H1 (cell line): ENCODE results near the gene DUSP1. TPM values are rescaled to one million over a fixed set of nuclear protein-coding genes. Genes with fewer than 3 reads are reported as not detected.

Experiments
- CTCF ChIA-PET: fragments of 300-600 bp; sonication (Branson Sonifier 250); formaldehyde crosslinking; loops from one replicate; lab custom pipeline; 2021; ENCODE audit not compliant: partially characterized antibody; lab: Charles Lee
- POLR2A ChIA-PET: fragments of 300-600 bp; sonication (Branson Sonifier 250); formaldehyde crosslinking; loops from one replicate; lab custom pipeline; 2021; ENCODE audit warnings: inconsistent platforms; ENCODE audit not compliant: partially characterized antibody; lab: Charles Lee
- DNase-seq, 2 experiments: peaks; one replicate each; pipeline versions ENCODE4 v3.0.0 to v3.0.0-alpha.2; 2010 to 2022; ENCODE audit warnings: low spot score in 2 of 2, low read depth in 1 of 2, mixed read lengths in 1 of 2
- FAIRE-seq: peaks from 2 replicates; lab custom pipeline; 2011; peaks lifted over from hg19 to GRCh38; lab: Jason Lieb, UNC
- H2AFZ ChIP-seq: 2 replicates; pipeline ENCODE4 v1.8.1; 2012; ENCODE audit warnings: low read length, inconsistent platforms
- H2AK5ac ChIP-seq: 2 replicates; pipeline ENCODE4 v1.6.1; 2013; ENCODE audit warnings: low read depth, low read length
- H2BK120ac ChIP-seq: replicated peaks from 2 replicates; pipeline ENCODE3; 2013; ENCODE audit warnings: low read depth, low read length, inconsistent platforms
- H2BK12ac ChIP-seq: 2 replicates; pipeline ENCODE4 v1.6.1; 2013; ENCODE audit warnings: low read depth, low read length
- H2BK15ac ChIP-seq: 2 replicates; pipeline ENCODE4 v1.6.1; 2013; ENCODE audit warnings: low read length
- H2BK20ac ChIP-seq: 2 replicates; pipeline ENCODE4 v1.6.1; 2013; ENCODE audit warnings: low read length
- H2BK5ac ChIP-seq: 2 replicates; pipeline ENCODE4 v1.6.1; 2013; ENCODE audit warnings: low read depth, low read length
- H3K14ac ChIP-seq: 2 replicates; pipeline ENCODE4 v1.6.1; 2013; ENCODE audit warnings: inconsistent platforms; ENCODE audit not compliant: insufficient read length
- H3K18ac ChIP-seq: 2 replicates; pipeline ENCODE4 v1.6.1; 2013; ENCODE audit warnings: low read length; ENCODE audit errors: extremely low read depth
- H3K23ac ChIP-seq: 2 replicates; pipeline ENCODE4 v1.6.1; 2013; ENCODE audit warnings: inconsistent platforms; ENCODE audit not compliant: insufficient read length
- H3K23me2 ChIP-seq: 2 replicates; pipeline ENCODE4 v1.6.1; 2013; ENCODE audit warnings: low read depth, low read length
- H3K27ac ChIP-seq: 2 replicates; pipeline ENCODE4 v1.6.1; 2011; ENCODE audit warnings: low read depth, low read length, inconsistent platforms
- H3K27me3 ChIP-seq, 4 experiments: replicated peaks in 1 of 4; 1 replicate in 1 of 4; 2 replicates in 3 of 4; pipeline versions ENCODE4 v1.6.1 to v1.8.1; 2011 to 2013; ENCODE audit warnings: low read length in 3 of 4, mild to moderate bottlenecking in 3 of 4, inconsistent platforms in 2 of 4, mixed read lengths in 2 of 4, moderate library complexity in 1 of 4; ENCODE audit not compliant: control insufficient read depth in 3 of 4, insufficient read depth in 3 of 4; ENCODE audit errors: extremely low read depth in 1 of 4
- H3K36me3 ChIP-seq, 4 experiments: 2 replicates each; pipeline versions ENCODE4 v1.6.1 to v1.8.1; 2011 to 2013; ENCODE audit warnings: mild to moderate bottlenecking in 4 of 4, low read length in 3 of 4, moderate library complexity in 2 of 4, control low read depth in 1 of 4, inconsistent platforms in 1 of 4; ENCODE audit not compliant: insufficient read depth in 4 of 4, control insufficient read depth in 2 of 4
- H3K4ac ChIP-seq: replicated peaks from 2 replicates; pipeline ENCODE3; 2013; ENCODE audit warnings: low read length, low read depth, mixed read lengths, inconsistent platforms; ENCODE audit not compliant: insufficient read length
- H3K4me1 ChIP-seq, 4 experiments: replicated peaks in 1 of 4; 1 replicate in 1 of 4; 2 replicates in 3 of 4; pipeline versions ENCODE4 v1.6.1 to v1.8.1; 2011 to 2013; ENCODE audit warnings: low read length in 3 of 4, inconsistent platforms in 2 of 4, mixed read lengths in 1 of 4; ENCODE audit not compliant: insufficient read depth in 4 of 4, control insufficient read depth in 3 of 4
- H3K4me2 ChIP-seq, 2 experiments: 2 replicates each; pipeline versions ENCODE4 v1.6.1 to v1.8.1; 2011 to 2013; ENCODE audit warnings: low read depth in 2 of 2, low read length in 2 of 2, control low read depth in 1 of 2, inconsistent platforms in 1 of 2, mild to moderate bottlenecking in 1 of 2; ENCODE audit not compliant: insufficient read depth in 1 of 2
- H3K4me3 ChIP-seq, 4 experiments: fragments of 200-600, 300-600 bp in 1 of 4; sonication (generic), shearing (Covaris generic), sonication (Bioruptor Twin) in 1 of 4; 2 replicates each; pipeline versions ENCODE4 v1.5.1 to v1.8.1; 2011 to 2016; ENCODE audit warnings: low read length in 4 of 4, low read depth in 3 of 4, control low read depth in 2 of 4, inconsistent platforms in 2 of 4, mild to moderate bottlenecking in 2 of 4, mixed read lengths in 1 of 4, moderate library complexity in 1 of 4; ENCODE audit not compliant: insufficient read depth in 2 of 4; ENCODE audit errors: extremely low read depth in 1 of 4
- H3K56ac ChIP-seq: replicated peaks from 2 replicates; pipeline ENCODE3; 2013; ENCODE audit warnings: low read depth, mild to moderate bottlenecking, mixed read lengths, low read length, inconsistent platforms; ENCODE audit not compliant: insufficient read length
- H3K79me1 ChIP-seq: 2 replicates; pipeline ENCODE4 v1.6.1; 2013; ENCODE audit warnings: low read depth, low read length, control low read depth
- H3K79me2 ChIP-seq, 2 experiments: 2 replicates each; pipeline versions ENCODE4 v1.6.1 to v1.8.1; 2012 to 2013; ENCODE audit warnings: low read length in 2 of 2, mild to moderate bottlenecking in 2 of 2, inconsistent platforms in 1 of 2; ENCODE audit not compliant: insufficient read depth in 2 of 2, control insufficient read depth in 1 of 2
- H3K9ac ChIP-seq, 4 experiments: replicated peaks in 1 of 4; 1 replicate in 1 of 4; 2 replicates in 3 of 4; pipeline versions ENCODE4 v1.6.1 to v1.8.1; 2011 to 2013; ENCODE audit warnings: low read depth in 3 of 4, low read length in 3 of 4, control low read depth in 2 of 4, mild to moderate bottlenecking in 2 of 4, moderate library complexity in 2 of 4, inconsistent platforms in 1 of 4; ENCODE audit errors: extremely low read depth in 1 of 4
- H3K9me3 ChIP-seq, 2 experiments: 2 replicates each; pipeline versions ENCODE4 v1.6.1 to v1.8.1; 2012 to 2013; ENCODE audit warnings: mild to moderate bottlenecking in 2 of 2, moderate library complexity in 2 of 2, control low read depth in 1 of 2, inconsistent platforms in 1 of 2, low read depth in 1 of 2, low read length in 1 of 2, mixed read lengths in 1 of 2; ENCODE audit not compliant: insufficient read depth in 2 of 2
- H4K20me1 ChIP-seq, 2 experiments: replicated peaks in 1 of 2; 2 replicates each; pipeline versions ENCODE3 to v1.8.1; 2011 to 2013; ENCODE audit warnings: inconsistent platforms in 2 of 2, low read length in 2 of 2, mild to moderate bottlenecking in 1 of 2; ENCODE audit not compliant: insufficient read depth in 2 of 2, control insufficient read depth in 1 of 2
- H4K5ac ChIP-seq: 2 replicates; pipeline ENCODE4 v1.6.1; 2013; ENCODE audit warnings: low read length, low read depth, mixed read lengths, inconsistent platforms; ENCODE audit not compliant: insufficient read length
- H4K8ac ChIP-seq: 2 replicates; pipeline ENCODE4 v1.8.0; 2013; ENCODE audit warnings: mild to moderate bottlenecking, moderate library complexity, low read length, inconsistent platforms; ENCODE audit not compliant: insufficient read depth; ENCODE audit errors: extremely low read depth
- H4K91ac ChIP-seq: replicated peaks from 2 replicates; pipeline ENCODE3; 2013; ENCODE audit warnings: low read length, mixed read lengths, inconsistent platforms; ENCODE audit not compliant: insufficient read length
- BACH1 ChIP-seq: IDR thresholded peaks from 2 replicates; pipeline ENCODE4 v1.6.1; 2012; ENCODE audit warnings: low read length, improper control_type of control experiment
- EP300 ChIP-seq, 2 experiments: IDR thresholded peaks; 1 replicate in 1 of 2; 2 replicates in 1 of 2; pipeline ENCODE4 v1.6.1; 2011 to 2012; ENCODE audit warnings: low read depth in 2 of 2, low read length in 2 of 2, mild to moderate bottlenecking in 2 of 2, borderline replicate concordance in 1 of 2, inconsistent platforms in 1 of 2, moderate library complexity in 1 of 2
- HDAC2 ChIP-seq, 2 experiments: fragments of 300-600 bp in 1 of 2; sonication (generic) in 1 of 2; IDR thresholded peaks; 2 replicates each; pipeline ENCODE4 v1.6.1; 2011 to 2012; ENCODE audit warnings: low read depth in 2 of 2, low read length in 2 of 2, mild to moderate bottlenecking in 2 of 2, moderate library complexity in 2 of 2, borderline replicate concordance in 1 of 2, inconsistent platforms in 1 of 2
- JUND ChIP-seq: IDR thresholded peaks from 2 replicates; pipeline ENCODE4 v1.6.1; 2011; ENCODE audit warnings: mild to moderate bottlenecking, improper control_type of control experiment, low read length
- MAX ChIP-seq: IDR thresholded peaks from 2 replicates; pipeline ENCODE4 v1.6.1; 2012; ENCODE audit warnings: inconsistent platforms
- SIN3A ChIP-seq, 2 experiments: IDR thresholded peaks in 1 of 2; conservative IDR thresholded peaks in 1 of 2; 2 replicates each; pipeline ENCODE4 v1.6.1; 2011 to 2012; ENCODE audit warnings: low read length in 2 of 2, improper control_type of control experiment in 1 of 2, low read depth in 1 of 2, mild to moderate bottlenecking in 1 of 2
- TAF7 ChIP-seq: optimal IDR thresholded peaks from 2 replicates; pipeline ENCODE3; 2011; ENCODE audit warnings: low read depth, mild to moderate bottlenecking, inconsistent platforms, low read length, moderate library complexity, borderline replicate concordance
- WGBS, 2 experiments: shearing (Covaris generic) in 1 of 2; methylation state at CpG; one replicate each; pipeline versions ENCODE4 v1.1.6 to v1.1.7; 2013 to 2015; ENCODE audit warnings: low lambda C conversion rate in 2 of 2, mixed read lengths in 2 of 2, inconsistent platforms in 1 of 2, low coverage in 1 of 2, missing lambda C conversion rate in 1 of 2; ENCODE audit not compliant: insufficient replicate concordance in 2 of 2, insufficient coverage in 1 of 2, insufficient read length in 1 of 2; ENCODE audit errors: extremely low coverage in 1 of 2, missing lambda C conversion rate in 1 of 2; 5-methylcytosine and 5-hydroxymethylcytosine counted together
- polyA plus RNA-seq, 7 experiments: library from polyadenylated mRNA; depleted of rRNA in 3 of 7; stranded (reverse) in 5 of 7; unstranded in 2 of 7; fragments of >200 nt in 5 of 7; fragments of 200-250 nt in 2 of 7; gene quantifications; 1 replicate in 5 of 7; 2 replicates in 1 of 7; 4 replicates in 1 of 7; pipeline versions ENCODE4 v1.2.1 to v1.2.3, GENCODE V29; 2011 to 2013; ENCODE audit warnings: missing spikeins in 2 of 7, mixed read lengths in 2 of 7
- total RNA-seq: library from RNA; stranded (reverse); fragmentation: NEBNext Ultra II Directional; extraction: Animal tissue kit (Norgen Biotek cat#: 25700); gene quantifications from 2 replicates; pipeline ENCODE4 v1.2.1, GENCODE V29; 2021
- TF ChIP-seq, protein P1 (sequence below): IDR thresholded peaks from 2 replicates; pipeline ENCODE4 v1.6.1; 2011; ENCODE audit warnings: low read depth, mild to moderate bottlenecking, low read length; ENCODE audit not compliant: insufficient read depth
- TF ChIP-seq, protein P2 (sequence below): IDR thresholded peaks from 2 replicates; pipeline ENCODE4 v1.6.1; 2012; ENCODE audit warnings: inconsistent platforms

The DUSP1 gene
- total and polyA plus RNA-seq, 2 of the 8 experiments (the other 6 are each of a cell fraction or from before 2014, with no cell fraction given), result 6.5 to 11.7 TPM

DNA sequence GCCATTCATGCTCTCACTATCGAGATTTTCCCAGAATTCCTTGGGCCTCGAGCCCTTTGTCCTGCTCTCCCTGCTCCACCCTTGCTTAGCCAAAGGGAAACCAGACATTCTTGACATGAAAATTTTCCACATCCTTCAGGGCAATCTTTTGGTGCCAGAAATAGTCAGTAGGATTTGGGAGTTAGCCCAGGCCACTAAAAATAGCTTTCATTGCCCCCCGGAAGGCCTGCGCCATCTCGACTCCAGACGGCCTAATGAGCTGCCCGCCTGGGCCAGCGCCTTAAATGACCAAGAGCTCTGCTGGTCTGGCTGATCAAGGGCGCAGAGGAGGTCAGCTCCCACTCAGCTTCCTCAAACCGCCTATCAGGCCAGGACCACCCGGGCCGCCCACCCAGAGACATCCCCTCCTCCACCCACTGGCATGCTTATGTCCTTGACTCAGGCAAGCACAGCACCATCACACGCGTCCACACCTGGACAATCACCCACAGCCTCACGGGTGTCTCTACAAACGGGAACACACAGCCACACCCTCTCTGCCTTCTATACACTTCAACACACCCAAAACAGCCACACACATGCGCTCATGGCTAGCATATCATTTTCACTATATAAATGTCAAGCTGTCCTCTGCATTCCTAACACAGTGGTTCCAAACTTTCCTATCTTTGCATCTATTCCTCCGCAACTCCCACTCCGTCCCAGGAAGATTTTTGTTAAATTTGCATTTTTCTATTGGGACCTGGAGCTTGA lies 20.9 kb downstream of the DUSP1 start:
- Histone ChIP-seq H3K79me1 (no peaks in the 10 kb centered on the region), H3K56ac (no peak overlapping the region), H3K4me1 (peaks cover 0 to 4% (median 0%) of the 10 kb centered on the region in 4 experiments; a peak in 2 of 7 replicates), H3K27ac (no peak overlapping the region), H3K9ac (no peak overlapping the region), H3K9me3 (peaks cover 6 to 9% of the 10 kb centered on the region in 2 experiments; a peak in 3 of 4 replicates), H3K23ac (no peak overlapping the region), H4K20me1 (no peaks in the 10 kb centered on the region), H3K79me2 (no peaks in the 10 kb centered on the region), H2BK120ac (no peak overlapping the region), H3K14ac (no peak overlapping the region), H4K8ac (no peak overlapping the region; the same call in 1 of the 2 replicates), H2AK5ac (no peak overlapping the region; the same call in 1 of the 2 replicates), H4K91ac (peak overlapping the region; percentile 20), H3K36me3 (no peaks in the 10 kb centered on the region), H3K4ac (no peak overlapping the region), H3K23me2 (peaks cover 4% of the 10 kb centered on the region; the same call in 1 of the 2 replicates), H3K4me2 (no peak overlapping the region), H3K27me3 (peaks cover 0 to 11% (median 9%) of the 10 kb centered on the region in 4 experiments; a peak in 6 of 7 replicates), H2BK20ac (no peak overlapping the region), H3K18ac (no peak overlapping the region), H2BK12ac (0 out of 2 replicates have a peak overlapping the region, but pooled peaks have one; percentile 54), H2AFZ (no peak overlapping the region), H3K4me3 (no peak overlapping the region), H2BK15ac (no peak overlapping the region), H4K5ac (no peak overlapping the region), H2BK5ac (no peak overlapping the region)
- ChIA-PET CTCF (interaction anchor here (0.9 to 2.7 kb wide), 6 partner anchors 17 to 43 kb away, joined by 3 to 11 read pairs (median 5); partner anchors contain the start of gene DUSP1), POLR2A (interaction anchor here (1.9 kb wide), 1 partner anchor 21 kb away, joined by 8 read pairs; the partner anchor contains the start of gene DUSP1)
- FAIRE-seq (no peak), DNase-seq (no peak)
- 84% methylated on average over 19 of the region's 19 CpGs; no CpG with 5 or more reads in 1 of the 2 experiments for WGBS, 2 experiments
- TF ChIP-seq SIN3A (conservative IDR thresholded peaks at IDR 0.05 in 1 of 2, IDR thresholded peaks at IDR 0.05 in 1 of 2; ENCODE audit: low read depth in 1 of 2, low read length in 2 of 2), result no peak
- TF ChIP-seq EP300 (IDR thresholded peaks at IDR 0.05; ENCODE audit: borderline replicate concordance in 1 of 2, low read depth in 2 of 2, low read length in 2 of 2), result no peak
- TF ChIP-seq, protein P1, sequence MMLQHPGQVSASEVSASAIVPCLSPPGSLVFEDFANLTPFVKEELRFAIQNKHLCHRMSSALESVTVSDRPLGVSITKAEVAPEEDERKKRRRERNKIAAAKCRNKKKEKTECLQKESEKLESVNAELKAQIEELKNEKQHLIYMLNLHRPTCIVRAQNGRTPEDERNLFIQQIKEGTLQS, result no peak
- no peak for TF ChIP-seq TAF7
- no peak for TF ChIP-seq BACH1
- TF ChIP-seq MAX, result no peak
- no peak for TF ChIP-seq JUND
- TF ChIP-seq, protein P2, sequence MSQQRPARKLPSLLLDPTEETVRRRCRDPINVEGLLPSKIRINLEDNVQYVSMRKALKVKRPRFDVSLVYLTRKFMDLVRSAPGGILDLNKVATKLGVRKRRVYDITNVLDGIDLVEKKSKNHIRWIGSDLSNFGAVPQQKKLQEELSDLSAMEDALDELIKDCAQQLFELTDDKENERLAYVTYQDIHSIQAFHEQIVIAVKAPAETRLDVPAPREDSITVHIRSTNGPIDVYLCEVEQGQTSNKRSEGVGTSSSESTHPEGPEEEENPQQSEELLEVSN, result no peak
- TF ChIP-seq HDAC2 (IDR thresholded peaks at IDR 0.05; ENCODE audit: borderline replicate concordance in 1 of 2, low read depth in 2 of 2, low read length in 2 of 2), result no peak
